DOHH2 (cell line): ENCODE results near the gene OMP.
"Not testable (repeated sequence)": the region's sequence is repeated elsewhere in the genome, so short reads cannot be mapped to it uniquely, and the experiment has no call there.

Experiments used
- H3F3A ChIP-seq: fragments of 200-600 bp; sonication (generic), shearing (Covaris generic); 2 replicates; pipeline ENCODE4 v1.6.0; 2016; ENCODE audit warnings: antibody characterized with exemption, mild to moderate bottlenecking; ENCODE audit not compliant: control insufficient read depth, insufficient read depth
- H3K27ac ChIP-seq: fragments of 200-600 bp; sonication (generic); 2 replicates; pipeline ENCODE4 v1.5.1; 2014; ENCODE audit warnings: low read depth, mild to moderate bottlenecking, low read length, moderate library complexity
- H3K27me3 ChIP-seq: fragments of 200-600 bp; sonication (generic); 2 replicates; pipeline ENCODE4 v1.6.1; 2014; ENCODE audit warnings: mild to moderate bottlenecking, low read length, mixed read lengths; ENCODE audit not compliant: control insufficient read depth
- H3K36me3 ChIP-seq: fragments of 200-600 bp; sonication (generic); 2 replicates; pipeline ENCODE4 v1.6.1; 2014; ENCODE audit warnings: mild to moderate bottlenecking, low read length, moderate library complexity, mixed read lengths; ENCODE audit not compliant: control insufficient read depth
- H3K4me1 ChIP-seq: fragments of 200-600 bp; sonication (generic); 2 replicates; pipeline ENCODE4 v1.6.1; 2014; ENCODE audit warnings: mild to moderate bottlenecking, low read length, mixed read lengths; ENCODE audit not compliant: control insufficient read depth
- H3K4me2 ChIP-seq: fragments of 200-600 bp; sonication (generic); 2 replicates; pipeline ENCODE4 v1.6.0; 2014; ENCODE audit warnings: mild to moderate bottlenecking, low read length, moderate library complexity
- H3K4me3 ChIP-seq: fragments of 200-600 bp; sonication (generic); 2 replicates; pipeline ENCODE4 v1.5.1; 2014; ENCODE audit warnings: mild to moderate bottlenecking, low read length, mixed read lengths
- H3K79me2 ChIP-seq: fragments of 200-600 bp; sonication (generic); 2 replicates; pipeline ENCODE4 v1.6.1; 2014; ENCODE audit warnings: mild to moderate bottlenecking, low read length, mixed read lengths; ENCODE audit not compliant: control insufficient read depth
- H3K9me2 ChIP-seq: fragments of 200-600 bp; sonication (generic); replicated peaks from 2 replicates; pipeline ENCODE4 v1.6.1; 2014; ENCODE audit warnings: mild to moderate bottlenecking, low read length, mixed read lengths; ENCODE audit not compliant: control insufficient read depth
- H3K9me3 ChIP-seq: fragments of 200-600 bp; sonication (generic); 2 replicates; pipeline ENCODE4 v1.6.1; 2014; ENCODE audit warnings: antibody characterized with exemption, low read length, mixed read lengths; ENCODE audit not compliant: control insufficient read depth, insufficient read depth
- H4K20me1 ChIP-seq: fragments of 200-600 bp; sonication (generic); 2 replicates; pipeline ENCODE4 v1.6.0; 2014; ENCODE audit warnings: low read depth, mild to moderate bottlenecking, antibody characterized with exemption, low read length, moderate library complexity; ENCODE audit not compliant: control insufficient read depth, insufficient read depth
- CTCF ChIP-seq: fragments of 200-600 bp; sonication (generic); IDR thresholded peaks from one replicate; pipeline ENCODE4 v1.5.1; 2014; ENCODE audit warnings: antibody characterized with exemption, mild to moderate bottlenecking, low read depth, low read length; ENCODE audit not compliant: poor library complexity, severe bottlenecking
- EZH2phosphoT487 ChIP-seq: fragments of 200-600 bp; sonication (generic); IDR thresholded peaks from 2 replicates; pipeline ENCODE4 v1.6.1; 2017; ENCODE audit warnings: borderline replicate concordance, mild to moderate bottlenecking, antibody characterized with exemption, low read length, moderate library complexity, mixed read lengths

Gene OMP

GRCh38 chr11:77060234-77060633 lies 42.4 kb upstream of the OMP start:
- peaks cover 8% of the 10 kb centered on the region for H3K9me3 ChIP-seq
- no peaks in the 10 kb centered on the region for H3K9me2 ChIP-seq
- no peaks in the 10 kb centered on the region for H3K36me3 ChIP-seq
- no peak overlapping the region for H3K4me3 ChIP-seq
- H3K27ac ChIP-seq = no peak overlapping the region
- no peaks in the 10 kb centered on the region for H4K20me1 ChIP-seq
- H3K4me2 ChIP-seq = no peak overlapping the region
- TF ChIP-seq CTCF = no peak
- TF ChIP-seq EZH2phosphoT487 = no peak
- H3F3A ChIP-seq = no peaks in the 10 kb centered on the region
- H3K4me1 ChIP-seq = no peaks in the 10 kb centered on the region
- peaks cover 12% of the 10 kb centered on the region for H3K27me3 ChIP-seq
- no peaks in the 10 kb centered on the region for H3K79me2 ChIP-seq

- not testable (repeated sequence) for H3K27ac ChIP-seq, H3K9me2 ChIP-seq, H4K20me1 ChIP-seq, H3K4me3 ChIP-seq, H3K9me3 ChIP-seq, H3K4me2 ChIP-seq, H3F3A ChIP-seq, H3K36me3 ChIP-seq, H3K4me1 ChIP-seq, H3K79me2 ChIP-seq
- peaks cover 20% of the 10 kb centered on the region for H3K27me3 ChIP-seq
Observed at GRCh38 chr11:77061258-77061657, 41.4 kb upstream of the OMP start.

GRCh38 chr11:77062924-77063323 lies 39.7 kb upstream of the OMP start:
- H3K4me3 ChIP-seq = no peak overlapping the region
- no peaks in the 10 kb centered on the region for H3K9me2 ChIP-seq
- TF ChIP-seq CTCF (no peak), EZH2phosphoT487 (no peak)
- H3F3A ChIP-seq = no peaks in the 10 kb centered on the region
- H3K27ac ChIP-seq = no peak overlapping the region
- H4K20me1 ChIP-seq = no peaks in the 10 kb centered on the region
- no peaks in the 10 kb centered on the region; the same call in 1 of the 2 replicates for H3K9me3 ChIP-seq
- no peak overlapping the region for H3K4me2 ChIP-seq
- H3K79me2 ChIP-seq = no peaks in the 10 kb centered on the region
- no peaks in the 10 kb centered on the region for H3K36me3 ChIP-seq
- H3K27me3 ChIP-seq = peaks cover 24% of the 10 kb centered on the region
- H3K4me1 ChIP-seq = peaks cover 10% of the 10 kb centered on the region

- Histone ChIP-seq H3K9me2 (no peaks in the 10 kb centered on the region), H3K4me2 (no peak overlapping the region), H3F3A (no peaks in the 10 kb centered on the region), H4K20me1 (no peaks in the 10 kb centered on the region), H3K36me3 (no peaks in the 10 kb centered on the region), H3K9me3 (no peaks in the 10 kb centered on the region; the same call in 1 of the 2 replicates), H3K27me3 (peaks cover 24% of the 10 kb centered on the region), H3K4me1 (peaks cover 10% of the 10 kb centered on the region), H3K4me3 (no peak overlapping the region), H3K79me2 (no peaks in the 10 kb centered on the region), H3K27ac (no peak overlapping the region)
- TF ChIP-seq EZH2phosphoT487 (no peak), CTCF (no peak)
Observed at GRCh38 chr11:77063407-77063806, 39.2 kb upstream of the OMP start.
